ENCODE results near the gene SCLY. TPM values are rescaled to one million over a fixed set of nuclear protein-coding genes. Genes with fewer than 3 reads are reported as not detected.
"Not testable (repeated sequence)": the region's sequence is repeated elsewhere in the genome, so short reads cannot be mapped to it uniquely, and the experiment has no call there.

Gene SCLY
- total and polyA plus RNA-seq, 4 donors: 7.8 to 16.1 (median 12.1) TPM

- Histone ChIP-seq H3K27ac (ENCODE audit: low read depth in 1 of 2, low read length in 1 of 2) (no peak overlapping the region), H3K9me3 (ENCODE audit: control insufficient read depth in 4 of 4, insufficient read depth in 3 of 4, low read length in 3 of 4) (peaks cover 0 to 4% (median 0%) of the 10 kb centered on the region in 4 donors), H3K4me3 (no peak overlapping the region), H3K36me3 (ENCODE audit: control insufficient read depth in 4 of 4, insufficient read depth in 4 of 4, low read length in 4 of 4) (peaks cover 0 to 23% (median 4%) of the 10 kb centered on the region in 4 donors), H3K9ac (ENCODE audit: insufficient read depth in 1 of 2, low read length in 2 of 2) (no peak overlapping the region), H3K27me3 (ENCODE audit: control insufficient read depth in 3 of 3, insufficient read depth in 3 of 3, low read length in 2 of 3) (no peaks in the 10 kb centered on the region), H3K4me1 (ENCODE audit: control insufficient read depth in 5 of 5, insufficient read depth in 5 of 5, low read length in 5 of 5) (peaks cover 0 to 2% (median 0%) of the 10 kb centered on the region in 5 donors)
- ATAC-seq (ENCODE audit: insufficient read depth, low FRiP score) (no peak), DNase-seq (no peak)
- WGBS, 2 donors: 92 to 98% methylated on average over 2 of the region's 2 CpGs
- TF ChIP-seq, protein P1, sequence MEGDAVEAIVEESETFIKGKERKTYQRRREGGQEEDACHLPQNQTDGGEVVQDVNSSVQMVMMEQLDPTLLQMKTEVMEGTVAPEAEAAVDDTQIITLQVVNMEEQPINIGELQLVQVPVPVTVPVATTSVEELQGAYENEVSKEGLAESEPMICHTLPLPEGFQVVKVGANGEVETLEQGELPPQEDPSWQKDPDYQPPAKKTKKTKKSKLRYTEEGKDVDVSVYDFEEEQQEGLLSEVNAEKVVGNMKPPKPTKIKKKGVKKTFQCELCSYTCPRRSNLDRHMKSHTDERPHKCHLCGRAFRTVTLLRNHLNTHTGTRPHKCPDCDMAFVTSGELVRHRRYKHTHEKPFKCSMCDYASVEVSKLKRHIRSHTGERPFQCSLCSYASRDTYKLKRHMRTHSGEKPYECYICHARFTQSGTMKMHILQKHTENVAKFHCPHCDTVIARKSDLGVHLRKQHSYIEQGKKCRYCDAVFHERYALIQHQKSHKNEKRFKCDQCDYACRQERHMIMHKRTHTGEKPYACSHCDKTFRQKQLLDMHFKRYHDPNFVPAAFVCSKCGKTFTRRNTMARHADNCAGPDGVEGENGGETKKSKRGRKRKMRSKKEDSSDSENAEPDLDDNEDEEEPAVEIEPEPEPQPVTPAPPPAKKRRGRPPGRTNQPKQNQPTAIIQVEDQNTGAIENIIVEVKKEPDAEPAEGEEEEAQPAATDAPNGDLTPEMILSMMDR (IDR thresholded peaks at IDR 0.05; ENCODE audit: control extremely low read depth, extremely low read depth): no peak
Measured at GRCh38 chr2:238046725-238047270, 14.0 kb upstream of the SCLY start.

- Histone ChIP-seq H3K36me3 (ENCODE audit: control insufficient read depth in 4 of 4, insufficient read depth in 4 of 4, low read length in 4 of 4) (no peaks in the 10 kb centered on the region), H3K4me1 (ENCODE audit: control insufficient read depth in 5 of 5, insufficient read depth in 5 of 5, low read length in 5 of 5) (no peaks in the 10 kb centered on the region), H3K27ac (ENCODE audit: low read depth in 1 of 2, low read length in 1 of 2) (no peak overlapping the region), H3K27me3 (ENCODE audit: control insufficient read depth in 3 of 3, insufficient read depth in 3 of 3, low read length in 2 of 3) (peaks cover 0 to 3% (median 3%) of the 10 kb centered on the region in 3 donors), H3K4me3 (no peak overlapping the region), H3K9me3 (ENCODE audit: control insufficient read depth in 4 of 4, insufficient read depth in 3 of 4, low read length in 3 of 4) (peaks cover 0 to 2% (median 0%) of the 10 kb centered on the region in 4 donors), H3K9ac (ENCODE audit: insufficient read depth in 1 of 2, low read length in 2 of 2) (no peak overlapping the region)
- ATAC-seq (ENCODE audit: insufficient read depth, low FRiP score): no peak
- no peak for DNase-seq
- WGBS, 2 donors: 84 to 91% methylated on average over 2 of the region's 2 CpGs
- TF ChIP-seq, protein P1 (IDR thresholded peaks at IDR 0.05; ENCODE audit: control extremely low read depth, extremely low read depth): no peak
Measured at GRCh38 chr2:238053191-238053776, 7.5 kb upstream of the SCLY start.

DNA sequence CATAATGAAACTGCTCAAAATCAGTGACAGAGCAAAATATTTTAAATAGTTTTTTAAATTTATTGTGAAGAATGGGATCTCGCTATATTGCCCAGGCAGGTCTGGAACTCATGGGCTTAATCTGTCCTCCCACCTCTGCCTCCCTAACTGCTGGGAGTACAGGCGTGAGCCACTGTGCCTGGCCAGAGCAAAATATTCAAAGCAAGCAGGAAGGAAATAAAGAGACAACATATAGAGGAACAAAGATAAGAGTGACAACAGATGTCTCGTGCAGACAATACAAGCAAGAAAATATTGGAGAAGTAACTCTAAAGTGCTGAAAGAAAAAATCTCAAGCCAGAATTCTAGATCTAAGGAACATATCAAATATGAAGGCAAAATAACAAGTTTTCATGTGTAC lies 5.0 kb upstream of the SCLY start:
- no peaks in the 10 kb centered on the region for H3K36me3 ChIP-seq (ENCODE audit: control insufficient read depth in 4 of 4, insufficient read depth in 4 of 4, low read length in 4 of 4)
- ATAC-seq (ENCODE audit: insufficient read depth, low FRiP score) (no peak), DNase-seq (no peak)
- TF ChIP-seq, protein P1 (IDR thresholded peaks at IDR 0.05; ENCODE audit: control extremely low read depth, extremely low read depth): no peak
- no peak overlapping the region for H3K4me3 ChIP-seq
- H3K9me3 ChIP-seq (ENCODE audit: control insufficient read depth in 4 of 4, insufficient read depth in 3 of 4, low read length in 3 of 4): no peaks in the 10 kb centered on the region
- H3K9ac ChIP-seq (ENCODE audit: insufficient read depth in 1 of 2, low read length in 2 of 2): no peak overlapping the region
- H3K4me1 ChIP-seq (ENCODE audit: control insufficient read depth in 5 of 5, insufficient read depth in 5 of 5, low read length in 5 of 5): peaks cover 0 to 6% (median 3%) of the 10 kb centered on the region in 5 donors
- WGBS, 2 donors: 48 to 63% methylated on average over 3 of the region's 3 CpGs
- H3K27ac ChIP-seq (ENCODE audit: low read depth in 1 of 2, low read length in 1 of 2): no peak overlapping the region
- peaks cover 0 to 3% (median 3%) of the 10 kb centered on the region in 3 donors for H3K27me3 ChIP-seq (ENCODE audit: control insufficient read depth in 3 of 3, insufficient read depth in 3 of 3, low read length in 2 of 3)

GRCh38 chr2:238057696-238058575 lies 2.9 kb upstream of the SCLY start:
- H3K36me3 ChIP-seq (ENCODE audit: control insufficient read depth in 4 of 4, insufficient read depth in 4 of 4, low read length in 4 of 4); ATAC-seq (ENCODE audit: insufficient read depth, low FRiP score); H3K9ac ChIP-seq (ENCODE audit: insufficient read depth in 1 of 2, low read length in 2 of 2); H3K27me3 ChIP-seq (ENCODE audit: control insufficient read depth in 3 of 3, insufficient read depth in 3 of 3, low read length in 2 of 3); H3K27ac ChIP-seq (ENCODE audit: low read depth in 1 of 2, low read length in 1 of 2); H3K4me3 ChIP-seq; H3K9me3 ChIP-seq (ENCODE audit: control insufficient read depth in 4 of 4, insufficient read depth in 3 of 4, low read length in 3 of 4); DNase-seq: not testable (repeated sequence)
- peaks cover 2 to 12% (median 6%) of the 10 kb centered on the region in 5 donors for H3K4me1 ChIP-seq (ENCODE audit: control insufficient read depth in 5 of 5, insufficient read depth in 5 of 5, low read length in 5 of 5)
- WGBS, 2 donors: 94 to 96% methylated on average over 40 to 44 of the region's 44 CpGs
